ENCODE data around the gene XG. TPM values are rescaled to one million over a fixed set of nuclear protein-coding genes. Genes with fewer than 3 reads are reported as not detected.
"Not testable (repeated sequence)": the region's sequence is repeated elsewhere in the genome, so short reads cannot be mapped to it uniquely, and the experiment has no call there.

XG gene
- total and polyA plus RNA-seq, 7 donors = 0.03 to 1.1 TPM; not detected in 5

- Histone ChIP-seq H3K27ac (no peak overlapping the region), H3K4me3 (no peak overlapping the region), H3K9me3 (no peaks in the 10 kb centered on the region), H3K4me1 (no peaks in the 10 kb centered on the region), H3K36me3 (no peaks in the 10 kb centered on the region), H3K27me3 (no peaks in the 10 kb centered on the region)
- peak; percentile 9 for DNase-seq
- intact Hi-C loops (cut with DNase I) = no loop called here
- TF ChIP-seq POLR2A (IDR thresholded peaks at IDR 0.05) = no peak
- TF ChIP-seq POLR2AphosphoS5 (IDR thresholded peaks at IDR 0.05) = no peak
- TF ChIP-seq EP300 (IDR thresholded peaks at IDR 0.05) = no peak
- no peak for TF ChIP-seq CTCF (IDR thresholded peaks at IDR 0.05)
- WGBS, 2 donors = 81% methylated on average over 2 of the region's 2 CpGs
Observed at GRCh38 chrX:2761246-2761645, 9.4 kb downstream of the XG start.

- H3K4me3 ChIP-seq; H3K27ac ChIP-seq; intact Hi-C loops (cut with DNase I); H3K27me3 ChIP-seq; DNase-seq; H3K36me3 ChIP-seq; H3K4me1 ChIP-seq; H3K9me3 ChIP-seq: not testable (repeated sequence)
- WGBS, 2 donors = 84 to 86% methylated on average over 4 of the region's 4 CpGs
Observed at GRCh38 chrX:2762671-2763070, 10.8 kb downstream of the XG start.

- H3K36me3 ChIP-seq, H3K9me3 ChIP-seq, H3K27ac ChIP-seq, H3K4me3 ChIP-seq, H3K27me3 ChIP-seq: not testable (repeated sequence)
- intact Hi-C loops (cut with DNase I) = loop anchor here (5.0 kb wide), 1 partner anchor 63 kb away; no protein-coding TSS in a partner anchor
- peaks cover 0 to 19% (median 17%) of the 10 kb centered on the region in 4 donors for H3K4me1 ChIP-seq
- WGBS, 2 donors = 81 to 82% methylated on average over 19 of the region's 19 CpGs
- DNase-seq = peak; percentile 18
Observed at GRCh38 chrX:2764766-2765548, 13.1 kb downstream of the XG start.

GRCh38 chrX:2765549-2765830, 13.7 kb downstream of the XG start:
- 58 to 72% methylated on average over 5 of the region's 5 CpGs for WGBS, 2 donors
- H3K27me3 ChIP-seq = no peaks in the 10 kb centered on the region
- peaks cover 0 to 19% (median 17%) of the 10 kb centered on the region in 4 donors for H3K4me1 ChIP-seq
- H3K9me3 ChIP-seq = no peaks in the 10 kb centered on the region
- no peak overlapping the region for H3K4me3 ChIP-seq
- H3K36me3 ChIP-seq = no peaks in the 10 kb centered on the region
- intact Hi-C loops (cut with DNase I) = loop anchor here (5.0 kb wide), 1 partner anchor 63 kb away; no protein-coding TSS in a partner anchor
- H3K27ac ChIP-seq = no peak overlapping the region
- no peak for TF ChIP-seq POLR2A (IDR thresholded peaks at IDR 0.05)
- no peak for DNase-seq

GRCh38 chrX:2766906-2767305, 15.1 kb downstream of the XG start:
- Histone ChIP-seq H3K4me3 (no peak overlapping the region), H3K27ac (peak overlapping the region in 3 of 4 donors; percentile 66 to 77 (median 69)), H3K27me3 (no peaks in the 10 kb centered on the region), H3K36me3 (no peaks in the 10 kb centered on the region), H3K9me3 (no peaks in the 10 kb centered on the region), H3K4me1 (peaks cover 0 to 19% (median 17%) of the 10 kb centered on the region in 4 donors)
- TF ChIP-seq POLR2A (IDR thresholded peaks at IDR 0.05) (no peak), EP300 (IDR thresholded peaks at IDR 0.05) (no peak), CTCF (IDR thresholded peaks at IDR 0.05) (no peak), POLR2AphosphoS5 (IDR thresholded peaks at IDR 0.05) (no peak)
- intact Hi-C loops (cut with DNase I) = loop anchor here (5.0 kb wide), 1 partner anchor 65 kb away; no protein-coding TSS in a partner anchor
- WGBS, 2 donors = 84 to 90% methylated on average over 11 of the region's 11 CpGs
- DNase-seq = no peak

GRCh38 chrX:2767631-2768455, 16.0 kb downstream of the XG start:
- WGBS, 2 donors = 26 to 66% methylated on average over 25 of the region's 25 CpGs
- H3K9me3 ChIP-seq = no peaks in the 10 kb centered on the region
- TF ChIP-seq EP300 (IDR thresholded peaks at IDR 0.05) = peak; percentile 7 to 82 (median 52)
- TF ChIP-seq POLR2AphosphoS5 (IDR thresholded peaks at IDR 0.05) = peak; percentile 64 to 93 (median 88)
- no peak for TF ChIP-seq CTCF (IDR thresholded peaks at IDR 0.05)

More at GRCh38 chrX:2767631-2768455, 16.0 kb downstream of the XG start:
- intact Hi-C loops (cut with DNase I) = loop anchor here (5.0 kb wide), 1 partner anchor 66 kb away; no protein-coding TSS in a partner anchor
- H3K27me3 ChIP-seq = no peaks in the 10 kb centered on the region
- no peak overlapping the region for H3K4me3 ChIP-seq
- H3K27ac ChIP-seq = peak overlapping the region in 3 of 4 donors; percentile 66 to 77 (median 69)
- peaks cover 0 to 19% (median 17%) of the 10 kb centered on the region in 4 donors for H3K4me1 ChIP-seq
- peak; percentile 90 for DNase-seq
- no peaks in the 10 kb centered on the region for H3K36me3 ChIP-seq
